GM12878 (cell line): ENCODE results near the gene ARVCF. TPM values are rescaled to one million over a fixed set of nuclear protein-coding genes. Genes with fewer than 3 reads are reported as not detected.

Source experiments
- ATAC-seq: fragments of 200-7000 bp; cut with Tn5 transposase; 3 replicates; pipeline ENCODE4 v1.9.1; 2020; ENCODE audit warnings: mild to moderate bottlenecking, moderate library complexity
- BruUV-seq: library from RNA; stranded (reverse); fragments of 400-500 nt; replicated peaks from 2 replicates; lab custom pipeline; 2021; lab: Mats Ljungman, UMichigan
- CTCF ChIA-PET: fragments of 300-600 bp; sonication (Branson Sonifier 250); formaldehyde crosslinking; extraction: SDS; loops from one replicate; lab custom pipeline; 2021; ENCODE audit warnings: inconsistent platforms; lab: Yijun Ruan, JAX
- POLR2A ChIA-PET: fragments of 350-600 bp; formaldehyde crosslinking; extraction: SDS; loops from one replicate; lab custom pipeline; 2021; ENCODE audit warnings: inconsistent platforms; lab: Charles Lee
- RAD21 ChIA-PET: fragments of 300-600 bp; sonication (Branson Sonifier 250); formaldehyde crosslinking; loops from one replicate; lab custom pipeline; 2023; ENCODE audit warnings: antibody characterized with exemption; ENCODE audit not compliant: unreplicated experiment; lab: Charles Lee
- SMC1A ChIA-PET: fragments of 300-600 bp; sonication (Branson Sonifier 250); formaldehyde crosslinking; loops from one replicate; lab custom pipeline; 2023; ENCODE audit not compliant: unreplicated experiment, uncharacterized antibody; lab: Charles Lee
- DNase-seq: peaks from one replicate; pipeline ENCODE4 v3.0.0-alpha.2; 2011; ENCODE audit warnings: low read depth, low spot score
- FAIRE-seq: peaks from 3 replicates; lab custom pipeline; 2011; peaks lifted over from hg19 to GRCh38; lab: Jason Lieb, UNC
- H2AFZ ChIP-seq: 2 replicates; pipeline ENCODE4 v1.6.0; 2011; ENCODE audit warnings: low read depth, low read length, control low read depth; ENCODE audit not compliant: control insufficient read depth
- H3K27ac ChIP-seq: 2 replicates; pipeline ENCODE4 v1.5.1; 2011; ENCODE audit warnings: control low read depth; ENCODE audit not compliant: control insufficient read depth, insufficient read depth
- H3K27me3 ChIP-seq, 2 experiments: replicated peaks in 1 of 2; 2 replicates each; pipeline versions ENCODE4 v1.6.0 to v1.6.1; 2011; ENCODE audit warnings: low read length in 1 of 2; ENCODE audit not compliant: control insufficient read depth in 2 of 2, insufficient read depth in 2 of 2
- H3K36me3 ChIP-seq, 2 experiments: 2 replicates each; pipeline ENCODE4 v1.5.1; 2011; ENCODE audit warnings: low read length in 1 of 2; ENCODE audit not compliant: control insufficient read depth in 2 of 2, insufficient read depth in 2 of 2
- H3K4me1 ChIP-seq: 2 replicates; pipeline ENCODE4 v1.6.1; 2011; ENCODE audit warnings: mild to moderate bottlenecking, low read length, moderate library complexity, mixed read lengths; ENCODE audit not compliant: control insufficient read depth, insufficient read depth
- H3K4me2 ChIP-seq: 2 replicates; pipeline ENCODE4 v1.6.0; 2011; ENCODE audit warnings: control low read depth; ENCODE audit not compliant: control insufficient read depth, insufficient read depth
- H3K4me3 ChIP-seq: fragments of 200-600 bp; sonication (generic); 2 replicates; pipeline ENCODE4 v1.5.1; 2016
- H3K79me2 ChIP-seq: 2 replicates; pipeline ENCODE4 v1.6.0; 2011; ENCODE audit warnings: low read length; ENCODE audit not compliant: control insufficient read depth, insufficient read depth
- H3K9ac ChIP-seq: 2 replicates; pipeline ENCODE4 v1.8.0; 2011; ENCODE audit warnings: low read length, control low read depth, mixed read lengths; ENCODE audit not compliant: control insufficient read depth, insufficient read depth
- H3K9me3 ChIP-seq: replicated peaks from 3 replicates; pipeline ENCODE4 v1.5.1; 2011; ENCODE audit warnings: mild to moderate bottlenecking, low read length; ENCODE audit not compliant: control insufficient read depth, insufficient read depth
- H4K20me1 ChIP-seq: 2 replicates; pipeline ENCODE4 v1.6.0; 2011; ENCODE audit not compliant: control insufficient read depth, insufficient read depth
- FOXK2 ChIP-seq: fragments of 450-650 bp; IDR thresholded peaks from 2 replicates; pipeline ENCODE4 v1.6.1; 2017; ENCODE audit warnings: mild to moderate bottlenecking, moderate library complexity
- HCFC1 ChIP-seq: fragments of 150-350 bp; IDR thresholded peaks from 2 replicates; pipeline ENCODE4 v1.6.1; 2014; ENCODE audit warnings: low read length
- NFIC ChIP-seq: IDR thresholded peaks from 2 replicates; pipeline ENCODE4 v1.6.1; 2012; ENCODE audit warnings: low read depth, mild to moderate bottlenecking, inconsistent platforms, low read length, moderate library complexity
- NFYB ChIP-seq: IDR thresholded peaks from 2 replicates; pipeline ENCODE4 v1.6.1; 2011; ENCODE audit warnings: low read depth, mild to moderate bottlenecking, low read length, improper control_type of control experiment, moderate library complexity; ENCODE audit not compliant: insufficient read depth
- POLR2A ChIP-seq: IDR thresholded peaks from 2 replicates; pipeline ENCODE4 v1.6.1; 2011; ENCODE audit warnings: low read depth, mild to moderate bottlenecking, low read length
- RAD51 ChIP-seq: fragments of 450-650 bp; IDR thresholded peaks from 2 replicates; pipeline ENCODE4 v1.6.1; 2016; ENCODE audit warnings: moderate library complexity, mild to moderate bottlenecking, inconsistent platforms
- TBL1XR1 ChIP-seq: IDR thresholded peaks from 2 replicates; pipeline ENCODE4 v1.6.1; 2012; ENCODE audit warnings: low read depth, low read length, improper control_type of control experiment
- USF2 ChIP-seq: IDR thresholded peaks from 2 replicates; pipeline ENCODE4 v1.6.1; 2011; ENCODE audit warnings: low read depth, low read length, improper control_type of control experiment, borderline replicate concordance
- ZNF274 ChIP-seq: IDR thresholded peaks from one replicate; pipeline ENCODE4 v1.8.0; 2011; ENCODE audit not compliant: insufficient read length, insufficient read depth
- ZNF687 ChIP-seq: fragments of 450-650 bp; IDR thresholded peaks from 2 replicates; pipeline ENCODE4 v1.6.1; 2017; ENCODE audit warnings: mild to moderate bottlenecking, moderate library complexity
- ZSCAN29 ChIP-seq: fragments of 450-650 bp; IDR thresholded peaks from 2 replicates; pipeline ENCODE4 v1.6.1; 2017; ENCODE audit warnings: mild to moderate bottlenecking, moderate library complexity
- WGBS: methylation state at CpG from one replicate; pipeline ENCODE4 v1.1.6; 2016; ENCODE audit warnings: low lambda C conversion rate; ENCODE audit not compliant: insufficient replicate concordance, insufficient coverage; ENCODE audit errors: missing lambda C conversion rate; 5-methylcytosine and 5-hydroxymethylcytosine counted together
- in situ Hi-C: fragments of 300-500 bp; cut with MboI; formaldehyde crosslinking; loops from 9 replicates; pipeline ENCODE4 v1.14.3; 2018; ENCODE audit warnings: mixed read lengths
- intact Hi-C: fragments of 100-400 bp; cut with micrococcal nuclease; formaldehyde crosslinking; loops from one replicate; pipeline ENCODE4 v1.14.2; 2022; ENCODE audit not compliant: unreplicated experiment
- polyA plus RNA-seq, 11 experiments: library from polyadenylated mRNA; depleted of rRNA in 4 of 11; unstranded in 6 of 11; stranded (reverse) in 5 of 11; fragments of >200 nt; fragmentation: Nextera tagmentation in 4 of 11; fragmentation: Illumina TruSeq in 1 of 11; extraction: Ambion mirVana in 4 of 11; extraction: Trizol in 1 of 11; gene quantifications; 1 replicate in 1 of 11; 2 replicates in 10 of 11; pipeline versions ENCODE4 v1.2.1 to v1.2.3, GENCODE V29; 2011 to 2016; ENCODE audit warnings: inconsistent platforms in 2 of 11, missing spikeins in 2 of 11, low read depth in 1 of 11
- total RNA-seq, 4 experiments: library from RNA; depleted of rRNA in 3 of 4; stranded (reverse); fragments of >200 nt in 3 of 4; fragmentation: Illumina TruSeq in 1 of 4; extraction: Trizol in 1 of 4; gene quantifications; 2 replicates each; pipeline versions ENCODE4 v1.2.1 to v1.2.3, GENCODE V29; 2013 to 2021
- TF ChIP-seq, protein P1 (sequence below): IDR thresholded peaks from 2 replicates; pipeline ENCODE4 v1.6.1; 2011; ENCODE audit warnings: mild to moderate bottlenecking, low read depth, low read length, moderate library complexity; ENCODE audit not compliant: insufficient replicate concordance

ARVCF gene
- total and polyA plus RNA-seq, 10 of the 15 experiments (the other 5 are each of a cell fraction or from before 2014, with no cell fraction given), result 0.13 to 1.9 (median 1.0) TPM; not detected in 2

- ChIA-PET CTCF (no interaction called here), RAD21 (no interaction called here), SMC1A (no interaction called here), POLR2A (no interaction called here)
- Histone ChIP-seq H3K79me2 (no peaks in the 10 kb centered on the region), H3K9me3 (no peaks in the 10 kb centered on the region), H3K4me3 (no peak overlapping the region), H4K20me1 (no peaks in the 10 kb centered on the region), H3K27ac (no peak overlapping the region), H2AFZ (no peak overlapping the region), H3K9ac (no peak overlapping the region), H3K27me3 (no peaks in the 10 kb centered on the region), H3K4me1 (no peaks in the 10 kb centered on the region), H3K36me3 (peaks cover 0 to 7% of the 10 kb centered on the region in 2 experiments; a peak in 3 of 4 replicates), H3K4me2 (no peak overlapping the region)
- intact Hi-C loops (no loop called here), in situ Hi-C loops (no loop called here)
- ATAC-seq, result no peak
- 98% methylated on average over 18 of the region's 18 CpGs for WGBS
- BruUV-seq, result TSS peak; percentile 36
- TF ChIP-seq POLR2A (peak; percentile 45), FOXK2 (no peak)
- no peak for FAIRE-seq
- no peak for DNase-seq
These were observed 48.1 kb upstream of the ARVCF start for GRCh38 chr22:20064545-20065262.

GRCh38 chr22:20064140-20064480, 47.5 kb upstream of the ARVCF start:
- Histone ChIP-seq H2AFZ (no peak overlapping the region), H3K79me2 (no peaks in the 10 kb centered on the region), H3K9me3 (no peaks in the 10 kb centered on the region), H3K4me2 (no peak overlapping the region), H4K20me1 (no peaks in the 10 kb centered on the region), H3K4me1 (no peaks in the 10 kb centered on the region), H3K36me3 (peaks cover 0 to 7% of the 10 kb centered on the region in 2 experiments; a peak in 3 of 4 replicates), H3K4me3 (no peak overlapping the region), H3K9ac (no peak overlapping the region), H3K27me3 (no peaks in the 10 kb centered on the region), H3K27ac (no peak overlapping the region)
- no peak for DNase-seq
- intact Hi-C loops (no loop called here), in situ Hi-C loops (no loop called here)
- 81% methylated on average over 3 of the region's 3 CpGs for WGBS
- CTCF ChIA-PET, result no interaction called here
- FAIRE-seq, result no peak
- SMC1A ChIA-PET, result no interaction called here
- BruUV-seq, result no TSS peak
- ATAC-seq, result no peak
- POLR2A ChIA-PET, result no interaction called here
- RAD21 ChIA-PET, result no interaction called here
- TF ChIP-seq TBL1XR1, result no peak
- TF ChIP-seq RAD51, result no peak
- TF ChIP-seq NFIC, result no peak
- no peak for TF ChIP-seq ZSCAN29
- TF ChIP-seq ZNF274, result no peak
- no peak for TF ChIP-seq NFYB
- TF ChIP-seq HCFC1, result no peak
- no peak for TF ChIP-seq USF2
- TF ChIP-seq, protein P1, sequence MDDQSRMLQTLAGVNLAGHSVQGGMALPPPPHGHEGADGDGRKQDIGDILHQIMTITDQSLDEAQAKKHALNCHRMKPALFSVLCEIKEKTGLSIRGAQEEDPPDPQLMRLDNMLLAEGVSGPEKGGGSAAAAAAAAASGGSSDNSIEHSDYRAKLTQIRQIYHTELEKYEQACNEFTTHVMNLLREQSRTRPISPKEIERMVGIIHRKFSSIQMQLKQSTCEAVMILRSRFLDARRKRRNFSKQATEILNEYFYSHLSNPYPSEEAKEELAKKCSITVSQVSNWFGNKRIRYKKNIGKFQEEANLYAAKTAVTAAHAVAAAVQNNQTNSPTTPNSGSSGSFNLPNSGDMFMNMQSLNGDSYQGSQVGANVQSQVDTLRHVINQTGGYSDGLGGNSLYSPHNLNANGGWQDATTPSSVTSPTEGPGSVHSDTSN, result no peak
- no peak for TF ChIP-seq ZNF687
